ENCODE results near the gene KCNK7. TPM values are rescaled to one million over a fixed set of nuclear protein-coding genes. Genes with fewer than 3 reads are reported as not detected.

KCNK7 gene
- total and polyA plus RNA-seq, 7 donors: 0.54 to 1.4 (median 0.71) TPM; not detected in 4

DNA sequence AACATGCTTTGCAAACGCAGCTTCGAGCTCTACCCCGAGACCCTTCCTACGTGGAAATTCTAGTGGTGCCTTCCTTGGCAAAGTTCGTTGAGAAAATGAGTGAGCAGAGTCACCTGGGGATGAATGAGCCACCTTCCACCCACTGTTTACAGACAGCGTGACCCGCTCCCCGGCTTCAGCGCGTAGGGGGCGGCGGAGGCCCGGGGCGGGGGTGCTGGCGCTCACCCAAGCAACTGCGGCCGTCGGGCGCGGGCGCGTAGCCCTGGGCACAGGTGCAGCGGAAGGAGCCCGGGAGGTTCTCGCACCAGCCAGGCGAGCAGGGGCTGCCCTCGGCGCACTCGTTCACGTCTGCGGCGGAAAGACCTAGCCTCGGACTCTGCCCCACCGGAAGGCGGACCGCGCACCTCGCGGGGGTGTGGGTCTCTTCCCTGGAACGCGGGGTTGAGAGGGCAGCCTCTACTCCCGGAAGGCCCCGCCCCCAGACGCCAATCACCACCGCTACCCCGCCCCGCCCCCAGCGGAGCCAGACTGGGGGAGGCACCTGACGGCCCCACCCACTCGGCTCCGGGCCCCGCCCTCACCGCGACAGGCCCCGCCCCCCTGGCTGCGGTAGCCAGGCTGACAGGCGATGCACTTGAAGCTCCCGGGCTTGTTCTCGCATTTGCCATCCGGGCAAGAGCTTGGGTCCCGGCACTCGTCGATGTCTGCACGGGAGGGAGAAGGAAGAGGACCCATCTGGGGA lies 49.2 kb downstream of the KCNK7 start:
- 8 to 19% methylated on average over 64 of the region's 64 CpGs for WGBS, 2 donors
- H3K36me3 ChIP-seq: peaks cover 5 to 50% (median 23%) of the 10 kb centered on the region in 4 donors
- DNase-seq: peak; percentile 90
- H3K4me3 ChIP-seq: peak overlapping the region in 3 of 4 donors; percentile 10 to 34 (median 24)
- intact Hi-C loops (cut with DNase I): no loop called here
- TF ChIP-seq POLR2AphosphoS5 (IDR thresholded peaks at IDR 0.05) (peak in 1 of 4 donors; percentile 30), EP300 (IDR thresholded peaks at IDR 0.05) (no peak), POLR2A (IDR thresholded peaks at IDR 0.05) (no peak)
- TF ChIP-seq, protein P1, sequence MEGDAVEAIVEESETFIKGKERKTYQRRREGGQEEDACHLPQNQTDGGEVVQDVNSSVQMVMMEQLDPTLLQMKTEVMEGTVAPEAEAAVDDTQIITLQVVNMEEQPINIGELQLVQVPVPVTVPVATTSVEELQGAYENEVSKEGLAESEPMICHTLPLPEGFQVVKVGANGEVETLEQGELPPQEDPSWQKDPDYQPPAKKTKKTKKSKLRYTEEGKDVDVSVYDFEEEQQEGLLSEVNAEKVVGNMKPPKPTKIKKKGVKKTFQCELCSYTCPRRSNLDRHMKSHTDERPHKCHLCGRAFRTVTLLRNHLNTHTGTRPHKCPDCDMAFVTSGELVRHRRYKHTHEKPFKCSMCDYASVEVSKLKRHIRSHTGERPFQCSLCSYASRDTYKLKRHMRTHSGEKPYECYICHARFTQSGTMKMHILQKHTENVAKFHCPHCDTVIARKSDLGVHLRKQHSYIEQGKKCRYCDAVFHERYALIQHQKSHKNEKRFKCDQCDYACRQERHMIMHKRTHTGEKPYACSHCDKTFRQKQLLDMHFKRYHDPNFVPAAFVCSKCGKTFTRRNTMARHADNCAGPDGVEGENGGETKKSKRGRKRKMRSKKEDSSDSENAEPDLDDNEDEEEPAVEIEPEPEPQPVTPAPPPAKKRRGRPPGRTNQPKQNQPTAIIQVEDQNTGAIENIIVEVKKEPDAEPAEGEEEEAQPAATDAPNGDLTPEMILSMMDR (IDR thresholded peaks at IDR 0.05): no peak
- peaks cover 0 to 20% (median 16%) of the 10 kb centered on the region in 4 donors for H3K4me1 ChIP-seq
- H3K27ac ChIP-seq: peak overlapping the region; percentile 63 to 79 (median 66)
- no peaks in the 10 kb centered on the region for H3K27me3 ChIP-seq
- no peaks in the 10 kb centered on the region for H3K9me3 ChIP-seq

DNA sequence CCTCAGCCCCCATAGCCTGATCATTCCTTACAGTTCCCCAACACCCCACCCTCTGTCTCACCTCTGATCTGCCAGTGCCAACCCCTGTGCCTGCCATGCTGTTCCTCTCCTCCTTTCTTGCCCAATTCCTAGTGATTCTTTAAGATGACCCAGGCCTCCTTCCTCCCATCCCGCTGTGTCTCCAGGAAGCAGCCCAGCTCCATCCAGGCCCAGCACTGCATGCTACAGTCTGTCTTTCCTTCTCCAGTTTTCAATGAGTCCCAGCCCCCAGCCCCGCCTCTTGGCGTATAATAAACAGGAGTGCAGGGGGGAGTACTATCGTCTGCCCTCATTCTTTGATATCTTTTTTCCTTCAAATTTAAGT lies 49.8 kb downstream of the KCNK7 start:
- WGBS, 2 donors: 13 to 42% methylated on average over 4 of the region's 4 CpGs
- Histone ChIP-seq H3K4me3 (peak overlapping the region in 2 of 4 donors; percentile 10 to 34), H3K27ac (peak overlapping the region; percentile 63 to 79 (median 66)), H3K9me3 (no peaks in the 10 kb centered on the region), H3K27me3 (no peaks in the 10 kb centered on the region), H3K36me3 (peaks cover 1 to 44% (median 18%) of the 10 kb centered on the region in 4 donors), H3K4me1 (peaks cover 0 to 26% (median 21%) of the 10 kb centered on the region in 4 donors)
- no peak for DNase-seq
- intact Hi-C loops (cut with DNase I): no loop called here
- TF ChIP-seq EP300 (IDR thresholded peaks at IDR 0.05): no peak
- TF ChIP-seq, protein P1 (IDR thresholded peaks at IDR 0.05): no peak
- no peak for TF ChIP-seq POLR2A (IDR thresholded peaks at IDR 0.05)
- TF ChIP-seq POLR2AphosphoS5 (IDR thresholded peaks at IDR 0.05): no peak

Small RNA genes lying within 50 kb of the gene (small RNA-seq; reads per million reads assigned to genes)
- gene AP001362.1: 0 reads per million in 3 donors
- 0 reads per million in 3 donors for gene MIR4690

Other genes with a start within 250 kb of the KCNK7 start
- gene TIGD3, start 241.0 kb downstream of the KCNK7 start, total RNA-seq: under 1 TPM in 3 of 4 donors, not detected in 1; 0.14 to 0.36 (median 0.33) TPM
- under 1 TPM in 2 of 3 donors, not detected in 1; 0.69 to 0.96 TPM for gene TIGD3, start 241.0 kb downstream of the KCNK7 start, polyA plus RNA-seq
- gene SLC25A45, start 213.2 kb downstream of the KCNK7 start, total RNA-seq: 1 to 10 TPM; 2.5 to 8.9 (median 6.0) TPM
- gene SLC25A45, start 213.2 kb downstream of the KCNK7 start, polyA plus RNA-seq: 10 to 100 TPM in 1 of 3 donors, 1 to 10 TPM in 2; 1.2 to 12.8 (median 2.5) TPM
- gene FRMD8, start 209.2 kb downstream of the KCNK7 start, total RNA-seq: 10 to 100 TPM; 10.7 to 27.5 (median 15.6) TPM
- 10 to 100 TPM; 21.6 to 29.0 (median 25.2) TPM for gene FRMD8, start 209.2 kb downstream of the KCNK7 start, polyA plus RNA-seq
- gene NEAT1, start 173.0 kb downstream of the KCNK7 start, total RNA-seq: 100 to 1,000 TPM; 142 to 573 (median 268) TPM
- 100 to 1,000 TPM in 1 of 3 donors, 10 to 100 TPM in 2; 26.8 to 587 (median 78.7) TPM for gene NEAT1, start 173.0 kb downstream of the KCNK7 start, polyA plus RNA-seq
- gene MALAT1, start 96.8 kb downstream of the KCNK7 start, total RNA-seq: over 10,000 TPM; 10,511 to 32,672 (median 12,130) TPM
- 1,000 to 10,000 TPM in 1 of 3 donors, 100 to 1,000 TPM in 1, 1 to 10 TPM in 1; 6.6 to 1,968 (median 374) TPM for gene MALAT1, start 96.8 kb downstream of the KCNK7 start, polyA plus RNA-seq
- 100 to 1,000 TPM in 1 of 4 donors, 10 to 100 TPM in 3; 67.1 to 100 (median 77.7) TPM for gene SCYL1, start 70.7 kb downstream of the KCNK7 start, total RNA-seq
- gene SCYL1, start 70.7 kb downstream of the KCNK7 start, polyA plus RNA-seq: 10 to 100 TPM; 57.3 to 66.1 (median 61.7) TPM
- 100 to 1,000 TPM in 2 of 4 donors, 10 to 100 TPM in 2; 79.6 to 268 (median 117) TPM for gene LTBP3, start 37.4 kb downstream of the KCNK7 start, total RNA-seq
- gene LTBP3, start 37.4 kb downstream of the KCNK7 start, polyA plus RNA-seq: 10 to 100 TPM in 1 of 3 donors, 1 to 10 TPM in 2; 3.9 to 34.0 (median 9.6) TPM
- gene ZNRD2, start 25.3 kb downstream of the KCNK7 start, total RNA-seq: 10 to 100 TPM; 24.9 to 61.0 (median 58.5) TPM
- 10 to 100 TPM; 30.7 to 52.6 (median 36.6) TPM for gene ZNRD2, start 25.3 kb downstream of the KCNK7 start, polyA plus RNA-seq
- 10 to 100 TPM; 61.2 to 96.7 (median 91.6) TPM for gene FAM89B, start 23.3 kb downstream of the KCNK7 start, total RNA-seq
- 10 to 100 TPM; 34.0 to 63.3 (median 38.4) TPM for gene FAM89B, start 23.3 kb downstream of the KCNK7 start, polyA plus RNA-seq
- gene EHBP1L1, start 19.7 kb downstream of the KCNK7 start, total RNA-seq: 100 to 1,000 TPM; 148 to 366 (median 194) TPM
- 10 to 100 TPM; 31.2 to 71.2 (median 71.2) TPM for gene EHBP1L1, start 19.7 kb downstream of the KCNK7 start, polyA plus RNA-seq
- 10 to 100 TPM; 18.5 to 52.1 (median 26.3) TPM for gene MAP3K11, start 18.4 kb upstream of the KCNK7 start, total RNA-seq
- gene MAP3K11, start 18.4 kb upstream of the KCNK7 start, polyA plus RNA-seq: 10 to 100 TPM; 48.6 to 71.2 (median 71.0) TPM
- gene PCNX3, start 20.0 kb upstream of the KCNK7 start, total RNA-seq: 10 to 100 TPM; 10.7 to 21.3 (median 14.3) TPM
- 10 to 100 TPM in 1 of 3 donors, 1 to 10 TPM in 2; 6.0 to 35.0 (median 6.6) TPM for gene PCNX3, start 20.0 kb upstream of the KCNK7 start, polyA plus RNA-seq
- 10 to 100 TPM; 19.9 to 30.7 (median 28.2) TPM for gene SIPA1, start 42.3 kb upstream of the KCNK7 start, total RNA-seq
- gene SIPA1, start 42.3 kb upstream of the KCNK7 start, polyA plus RNA-seq: 10 to 100 TPM; 20.3 to 53.6 (median 34.8) TPM
- 10 to 100 TPM; 36.4 to 62.6 (median 46.9) TPM for gene RELA, start 67.1 kb upstream of the KCNK7 start, total RNA-seq
- gene RELA, start 67.1 kb upstream of the KCNK7 start, polyA plus RNA-seq: 10 to 100 TPM; 33.6 to 45.6 (median 37.5) TPM
- 10 to 100 TPM; 58.4 to 92.7 (median 74.7) TPM for gene KAT5, start 116.5 kb upstream of the KCNK7 start, total RNA-seq
- gene KAT5, start 116.5 kb upstream of the KCNK7 start, polyA plus RNA-seq: 10 to 100 TPM; 51.1 to 81.0 (median 53.9) TPM
- 100 to 1,000 TPM; 120 to 168 (median 146) TPM for gene RNASEH2C, start 125.0 kb upstream of the KCNK7 start, total RNA-seq
- 10 to 100 TPM; 45.6 to 68.1 (median 55.7) TPM for gene RNASEH2C, start 125.0 kb upstream of the KCNK7 start, polyA plus RNA-seq
- 10 to 100 TPM in 2 of 4 donors, 1 to 10 TPM in 2; 6.6 to 13.3 (median 10.8) TPM for gene AP5B1, start 185.2 kb upstream of the KCNK7 start, total RNA-seq
- gene AP5B1, start 185.2 kb upstream of the KCNK7 start, polyA plus RNA-seq: 10 to 100 TPM in 1 of 3 donors, 1 to 10 TPM in 2; 6.6 to 14.6 (median 9.0) TPM
- gene OVOL1, start 191.3 kb upstream of the KCNK7 start, total RNA-seq: not detected
- gene OVOL1, start 191.3 kb upstream of the KCNK7 start, polyA plus RNA-seq: 10 to 100 TPM; 16.6 to 30.0 (median 22.7) TPM
- gene SNX32, start 238.2 kb upstream of the KCNK7 start, total RNA-seq: 1 to 10 TPM in 1 of 4 donors, under 1 TPM in 3; 0.27 to 1.2 (median 0.63) TPM
- gene SNX32, start 238.2 kb upstream of the KCNK7 start, polyA plus RNA-seq: 1 to 10 TPM in 1 of 3 donors, under 1 TPM in 1, not detected in 1; 0.69 to 1.5 TPM